AG04450 (cell line): ENCODE data around the gene ALG13. TPM values are rescaled to one million over a fixed set of nuclear protein-coding genes. Genes with fewer than 3 reads are reported as not detected.
"Not testable (repeated sequence)": the region's sequence is repeated elsewhere in the genome, so short reads cannot be mapped to it uniquely, and the experiment has no call there.

Experiments
- CTCF ChIA-PET: fragments of 300-600, 350-600 bp; formaldehyde crosslinking; extraction: SDS; loops from one replicate; lab custom pipeline; 2022; ENCODE audit warnings: antibody characterized with exemption, inconsistent platforms; lab: Charles Lee
- POLR2A ChIA-PET: fragments of 350-600 bp; formaldehyde crosslinking; extraction: SDS; loops from one replicate; lab custom pipeline; 2021; ENCODE audit warnings: antibody characterized with exemption, inconsistent platforms; lab: Yijun Ruan, JAX
- DNase-seq: peaks from one replicate; pipeline ENCODE4 v3.0.0-alpha.2; 2011; ENCODE audit warnings: low read depth, low spot score
- H3K27ac ChIP-seq: one replicate; pipeline ENCODE4 v1.5.1; 2012; ENCODE audit warnings: low read depth, low read length, control low read depth
- H3K27me3 ChIP-seq: one replicate; pipeline ENCODE4 v1.6.0; 2012; ENCODE audit warnings: low read length; ENCODE audit not compliant: control insufficient read depth, insufficient read depth
- H3K4me3 ChIP-seq: 2 replicates; pipeline ENCODE4 v1.5.1; 2011; ENCODE audit warnings: mild to moderate bottlenecking, low read depth, low read length, control low read depth
- H3K9me3 ChIP-seq: 2 replicates; pipeline ENCODE4 v1.5.1; 2012; ENCODE audit warnings: low read length; ENCODE audit not compliant: control insufficient read depth, insufficient read depth
- polyA plus RNA-seq: library from polyadenylated mRNA; depleted of rRNA; stranded (reverse); fragments of >200 nt; gene quantifications from 2 replicates; pipeline ENCODE4 v1.2.3, GENCODE V29; 2011; rRNA removed
- small RNA-seq: library from RNA; depleted of rRNA; stranded (forward); fragments of <200 nt; gene quantifications from one replicate; pipeline ENCODE3, GENCODE V24; 2012; ENCODE audit warnings: low read depth; ENCODE audit not compliant: insufficient read length
- TF ChIP-seq, protein P1 (sequence below): IDR thresholded peaks from 2 replicates; pipeline ENCODE4 v1.5.1; 2011; ENCODE audit warnings: low read depth, low read length, control low read depth, inconsistent platforms

ALG13 gene
- polyA plus RNA-seq, 1 experiment, result 74.2 TPM

DNA sequence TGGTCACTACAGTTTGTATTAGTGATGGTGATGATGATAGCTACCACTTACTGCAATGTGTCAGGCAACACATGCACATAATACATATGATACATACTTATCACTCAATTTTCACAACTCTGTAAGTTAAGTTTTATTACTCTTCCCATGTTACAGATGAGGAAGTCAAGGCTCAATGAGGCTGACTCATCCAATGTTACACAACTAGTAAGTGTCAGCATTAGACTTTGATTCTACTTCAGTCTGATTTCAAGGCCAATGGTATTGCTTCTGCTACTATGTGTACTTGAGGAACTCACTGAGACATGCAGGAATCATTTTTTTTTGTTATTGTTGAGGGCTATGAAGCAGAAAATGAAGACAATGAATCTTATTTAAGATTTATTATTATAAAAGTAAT lies 98.6 kb downstream of the ALG13 start:
- H3K27ac ChIP-seq, result no peak overlapping the region
- H3K9me3 ChIP-seq, result no peaks in the 10 kb centered on the region
- TF ChIP-seq, protein P1, sequence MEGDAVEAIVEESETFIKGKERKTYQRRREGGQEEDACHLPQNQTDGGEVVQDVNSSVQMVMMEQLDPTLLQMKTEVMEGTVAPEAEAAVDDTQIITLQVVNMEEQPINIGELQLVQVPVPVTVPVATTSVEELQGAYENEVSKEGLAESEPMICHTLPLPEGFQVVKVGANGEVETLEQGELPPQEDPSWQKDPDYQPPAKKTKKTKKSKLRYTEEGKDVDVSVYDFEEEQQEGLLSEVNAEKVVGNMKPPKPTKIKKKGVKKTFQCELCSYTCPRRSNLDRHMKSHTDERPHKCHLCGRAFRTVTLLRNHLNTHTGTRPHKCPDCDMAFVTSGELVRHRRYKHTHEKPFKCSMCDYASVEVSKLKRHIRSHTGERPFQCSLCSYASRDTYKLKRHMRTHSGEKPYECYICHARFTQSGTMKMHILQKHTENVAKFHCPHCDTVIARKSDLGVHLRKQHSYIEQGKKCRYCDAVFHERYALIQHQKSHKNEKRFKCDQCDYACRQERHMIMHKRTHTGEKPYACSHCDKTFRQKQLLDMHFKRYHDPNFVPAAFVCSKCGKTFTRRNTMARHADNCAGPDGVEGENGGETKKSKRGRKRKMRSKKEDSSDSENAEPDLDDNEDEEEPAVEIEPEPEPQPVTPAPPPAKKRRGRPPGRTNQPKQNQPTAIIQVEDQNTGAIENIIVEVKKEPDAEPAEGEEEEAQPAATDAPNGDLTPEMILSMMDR, result no peak
- POLR2A ChIA-PET, result no interaction called here
- H3K4me3 ChIP-seq, result no peak overlapping the region
- H3K27me3 ChIP-seq, result no peaks in the 10 kb centered on the region
- no peak for DNase-seq
- CTCF ChIA-PET, result no interaction called here

DNA sequence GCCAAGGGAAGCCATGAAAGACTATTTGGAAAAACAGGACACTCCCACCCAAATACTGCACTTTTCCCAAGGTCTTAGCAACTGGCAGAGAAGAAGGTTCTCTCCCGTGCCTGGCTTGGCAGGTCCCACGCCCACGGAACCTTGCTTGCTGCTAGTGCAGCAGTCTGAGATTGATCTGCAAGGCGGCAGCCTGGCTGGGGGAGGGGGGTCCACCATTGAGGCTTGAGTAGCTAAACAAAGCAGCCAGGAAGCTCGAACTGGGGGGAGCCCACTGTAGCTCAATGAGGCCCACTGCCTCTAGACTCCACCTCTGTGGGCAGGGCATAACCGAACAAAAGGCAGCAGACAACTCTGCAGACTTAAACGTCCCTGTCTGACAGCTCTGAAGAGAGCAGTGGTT lies 103.7 kb downstream of the ALG13 start:
- no peak overlapping the region for H3K27ac ChIP-seq
- ChIA-PET CTCF (no interaction called here), POLR2A (no interaction called here)
- TF ChIP-seq, protein P1, result no peak
- DNase-seq, result no peak
- H3K9me3 ChIP-seq, result no peaks in the 10 kb centered on the region
- H3K4me3 ChIP-seq, result no peak overlapping the region
- no peaks in the 10 kb centered on the region for H3K27me3 ChIP-seq

DNA sequence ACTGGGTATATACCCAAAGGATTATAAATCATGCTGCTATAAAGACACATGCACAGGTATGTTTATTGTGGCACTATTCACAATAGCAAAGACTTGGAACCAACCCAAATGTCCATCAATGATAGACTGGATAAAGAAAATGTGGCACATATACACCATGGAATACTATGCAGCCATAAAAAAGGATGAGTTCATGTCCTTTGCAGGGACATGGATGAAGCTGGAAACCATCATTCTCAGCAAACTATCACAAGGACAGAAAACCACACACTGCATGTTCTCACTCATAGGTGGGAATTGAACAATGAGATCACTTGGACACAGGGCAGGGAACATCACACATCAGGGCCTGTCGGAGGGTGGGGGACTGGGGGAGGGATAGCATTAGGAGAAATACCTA lies 109.1 kb downstream of the ALG13 start:
- H3K27me3 ChIP-seq, H3K27ac ChIP-seq, H3K4me3 ChIP-seq, DNase-seq, CTCF ChIA-PET, POLR2A ChIA-PET, H3K9me3 ChIP-seq: not testable (repeated sequence)

Small RNA genes lying within 50 kb of the gene (small RNA-seq; reads per million reads assigned to genes)
- gene RNA5SP512, result 1.1 reads per million

Other genes starting within 250 kb of the ALG13 start
- gene SERTM2, start 169.5 kb upstream of the ALG13 start, polyA plus RNA-seq, result 0.02 and 0.06 TPM in 2 replicates
- not detected in 2 replicates for gene TRPC5OS, start 195.0 kb downstream of the ALG13 start, polyA plus RNA-seq